Mucosa of descending colon (tissue), 3 donors: ENCODE data around the gene BEGAIN. TPM values are rescaled to one million over a fixed set of nuclear protein-coding genes. Genes with fewer than 3 reads are reported as not detected.

Experiments
- ATAC-seq: fragments of 200-7000 bp; cut with Tn5 transposase; one replicate; pipeline ENCODE4 v1.9.1; 2020; ENCODE audit warnings: mild to moderate bottlenecking, moderate library complexity
- DNase-seq, 3 donors: peaks; one replicate each; pipeline ENCODE4 v3.0.0-alpha.2; 2020
- H3K36me3 ChIP-seq: fragments of 200-600 bp; one replicate; pipeline ENCODE4 v1.8.0; 2021; ENCODE audit warnings: low read depth, mild to moderate bottlenecking
- H3K4me1 ChIP-seq: fragments of 200-600 bp; one replicate; pipeline ENCODE4 v1.8.0; 2021; ENCODE audit warnings: low read depth, mild to moderate bottlenecking
- H3K4me3 ChIP-seq: fragments of 200-600 bp; one replicate; pipeline ENCODE4 v1.8.0; 2021; ENCODE audit warnings: mild to moderate bottlenecking
- H3K9me3 ChIP-seq: fragments of 200-600 bp; one replicate; pipeline ENCODE4 v1.8.0; 2021; ENCODE audit warnings: mild to moderate bottlenecking
- CTCF ChIP-seq: fragments of 200-600 bp; IDR thresholded peaks from one replicate; pipeline ENCODE4 v1.8.0; 2022; ENCODE audit warnings: antibody characterized with exemption, mild to moderate bottlenecking
- intact Hi-C, 2 donors: fragments of 100-400 bp; cut with DNase I in 1 of 2; cut with micrococcal nuclease in 1 of 2; formaldehyde crosslinking; loops; one replicate each; pipeline versions ENCODE4 v1.11.0 to v1.11.1; 2022; cut with DNase I, micrococcal nuclease
- total RNA-seq, 3 donors: library from RNA; stranded (reverse); fragmentation: NEBNext Ultra II Directional in 2 of 3; extraction: Animal tissue kit (Norgen Biotek cat#: 25700) in 2 of 3; gene quantifications; one replicate each; pipeline versions ENCODE4 v1.2.1 to v1.2.4, GENCODE V29; 2021 to 2023
- donor health status: DM: no; HTN: no; CAD: no; lungs with moderate emphysema.
- donor health status: DM: no; HTN: no; CAD: no.
- donor health status: DM: no; HTN: yes; CAD: no.

The BEGAIN gene
- total RNA-seq, 3 donors from 2014 or later, result 0.75 to 2.5 (median 1.1) TPM

- H3K9me3 ChIP-seq, result no peaks in the 10 kb centered on the region
- no peak overlapping the region for H3K4me3 ChIP-seq
- no peaks in the 10 kb centered on the region for H3K36me3 ChIP-seq
- ATAC-seq, result no peak
- intact Hi-C loops, result loop anchor here in 1 of 2 donors (10.0 kb wide), 1 partner anchor 103 kb away; no protein-coding TSS in a partner anchor
- DNase-seq, result peak in 2 of 3 donors; percentile 21 to 46
- TF ChIP-seq CTCF, result no peak
- H3K4me1 ChIP-seq, result peaks cover 13% of the 10 kb centered on the region
Observed at GRCh38 chr14:100541621-100542560, 45.3 kb downstream of the BEGAIN start.

DNA sequence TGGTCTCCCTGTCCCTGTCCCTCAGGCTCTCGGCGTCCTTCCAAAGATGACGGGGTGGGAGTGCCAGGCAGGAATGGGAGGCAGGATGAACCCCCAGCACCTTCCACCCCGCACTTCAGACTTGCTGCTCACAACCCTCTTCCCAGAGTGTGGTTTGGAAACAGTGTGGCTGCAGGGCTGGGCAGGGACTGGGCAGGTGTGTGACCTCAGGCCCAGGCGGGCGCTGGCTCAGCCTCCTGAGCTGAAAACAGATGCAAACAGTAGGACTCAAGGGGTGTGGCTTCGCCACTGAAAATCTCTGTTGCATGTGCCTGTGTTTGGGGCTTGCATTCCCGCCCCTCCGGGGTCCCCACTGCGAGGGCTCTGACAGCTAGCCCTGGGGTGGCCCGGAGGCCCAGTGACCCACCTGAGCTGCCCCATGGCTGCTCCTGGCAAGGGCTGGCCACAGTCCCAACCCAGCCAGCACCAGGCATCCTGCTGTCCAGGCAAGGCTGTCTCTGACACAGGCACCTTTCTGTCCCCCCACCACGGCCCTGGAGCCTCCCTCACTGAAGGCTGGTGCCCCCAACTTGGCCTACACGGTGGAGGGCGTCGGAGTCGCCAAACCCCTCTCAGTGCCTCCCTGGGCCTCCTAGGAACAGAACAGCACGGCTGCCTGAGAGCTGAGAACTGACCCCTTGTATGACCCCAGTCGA is 46.1 kb downstream of the BEGAIN start:
- H3K4me1 ChIP-seq, result peaks cover 11% of the 10 kb centered on the region
- H3K36me3 ChIP-seq, result no peaks in the 10 kb centered on the region
- DNase-seq, result peak in 2 of 3 donors; percentile 24 to 35

DNA sequence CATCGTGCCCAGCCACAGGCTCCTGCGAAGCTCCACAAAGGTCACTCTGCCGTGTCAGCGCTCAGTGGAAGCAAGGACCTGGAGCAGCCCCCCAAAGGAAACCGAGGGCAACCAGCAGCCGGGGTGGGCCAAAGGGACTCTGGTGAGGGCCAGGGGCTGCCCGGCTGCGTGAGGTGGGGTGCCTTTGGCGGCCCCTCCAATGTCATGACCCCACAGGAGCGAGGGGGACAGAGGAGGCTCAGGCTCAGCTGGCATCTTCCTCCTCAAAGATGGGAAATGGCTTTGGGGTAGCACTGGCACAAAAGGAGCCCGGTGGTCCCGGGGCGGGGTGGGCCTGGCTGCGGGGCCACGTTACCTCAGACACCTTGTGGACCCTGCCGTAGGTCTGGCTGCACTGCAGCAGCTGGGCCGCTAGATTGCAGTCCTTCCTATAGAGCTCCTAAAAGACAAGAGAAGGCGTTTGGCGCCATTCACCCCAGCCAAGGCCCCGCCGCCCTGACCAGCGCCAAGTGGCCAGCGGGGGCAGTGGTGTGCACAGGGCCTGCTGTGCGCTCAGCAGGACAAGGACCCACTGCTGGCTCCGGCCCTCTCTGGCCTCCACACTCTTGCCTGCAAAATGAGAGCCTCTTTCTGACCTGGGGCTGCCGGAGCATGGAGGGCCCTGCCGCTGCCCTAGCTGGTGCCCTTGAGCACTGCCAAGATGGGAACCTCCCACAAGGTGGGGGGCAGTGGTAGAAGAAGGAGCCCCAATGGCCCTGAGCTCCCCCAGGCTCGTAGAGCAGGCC is 46.9 kb downstream of the BEGAIN start:
- TF ChIP-seq CTCF, result no peak
- ATAC-seq (peak; percentile 20), DNase-seq (peak in 2 of 3 donors; percentile 31 to 48)
- H3K4me1 ChIP-seq, result peaks cover 4% of the 10 kb centered on the region
- H3K9me3 ChIP-seq, result no peaks in the 10 kb centered on the region
- H3K4me3 ChIP-seq, result no peak overlapping the region
- intact Hi-C loops, result loop anchor here in 1 of 2 donors (10.0 kb wide), 1 partner anchor 104 kb away; no protein-coding TSS in a partner anchor
- H3K36me3 ChIP-seq, result no peaks in the 10 kb centered on the region

More for the DNA sequence above, 46.1 kb downstream of the BEGAIN start:
- H3K9me3 ChIP-seq, result no peaks in the 10 kb centered on the region
- TF ChIP-seq CTCF, result no peak
- ATAC-seq, result no peak
- H3K4me3 ChIP-seq, result no peak overlapping the region
- intact Hi-C loops, result loop anchor here in 1 of 2 donors (10.0 kb wide), 1 partner anchor 104 kb away; no protein-coding TSS in a partner anchor

- H3K36me3 ChIP-seq, result no peaks in the 10 kb centered on the region
- no peaks in the 10 kb centered on the region for H3K9me3 ChIP-seq
- H3K4me3 ChIP-seq, result no peak overlapping the region
- ATAC-seq, result no peak
- no peak for TF ChIP-seq CTCF
- H3K4me1 ChIP-seq, result peaks cover 2% of the 10 kb centered on the region
- intact Hi-C loops, result loop anchor here in 1 of 2 donors (10.0 kb wide), 1 partner anchor 105 kb away; no protein-coding TSS in a partner anchor
- DNase-seq, result peak in 2 of 3 donors; percentile 23 to 29
Observed at GRCh38 chr14:100539766-100540140, 47.5 kb downstream of the BEGAIN start.
